Tibial nerve (tissue), 4 donors: Measurements from ENCODE around the gene DMWD.
A peak's percentile ranks its signal among the peaks of the same experiment; 100 is the strongest.

Experiments used
- EP300 ChIP-seq, 2 donors: sonication (generic); formaldehyde crosslinking; IDR thresholded peaks; one replicate each; pipeline ENCODE4 v1.6.1; 2017; ENCODE audit warnings: antibody characterized with exemption in 2 of 2, mild to moderate bottlenecking in 1 of 2
- POLR2A ChIP-seq, 2 donors: fragments of 450-650 bp; IDR thresholded peaks; one replicate each; pipeline ENCODE4 v1.6.1; 2017; ENCODE audit warnings: antibody characterized with exemption in 2 of 2, mild to moderate bottlenecking in 2 of 2, moderate library complexity in 2 of 2
- TF ChIP-seq, protein P1 (sequence below), 5 experiments: fragments of 200-600 bp in 3 of 5; fragments of 450-650 bp in 2 of 5; sonication (generic) in 3 of 5; IDR thresholded peaks; one replicate each; pipeline ENCODE4 v1.5.1; 2016 to 2019; ENCODE audit warnings: antibody characterized with exemption in 5 of 5, mild to moderate bottlenecking in 3 of 5, moderate library complexity in 2 of 5

DNA sequence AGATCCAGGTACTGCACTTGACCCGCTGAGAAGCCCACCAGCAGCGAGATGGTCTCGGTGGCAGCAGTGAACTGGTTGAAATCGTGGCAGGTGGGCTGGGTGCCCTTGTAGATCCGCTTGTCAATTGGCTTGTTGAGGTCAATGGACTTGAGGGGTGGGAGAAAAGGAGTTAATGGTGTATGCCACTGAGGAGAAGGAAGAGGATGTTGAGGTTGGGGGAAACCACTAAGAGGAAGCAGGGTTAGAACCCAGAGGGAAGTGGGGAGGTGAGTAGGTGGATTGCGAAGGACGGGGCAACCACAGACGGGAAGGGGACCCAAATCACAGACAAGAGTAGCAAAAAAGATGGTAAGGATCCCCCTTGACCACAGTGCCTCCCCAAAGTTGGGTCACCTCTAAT, 1.7 kb downstream of the DMWD start:
- TF ChIP-seq, protein P1, sequence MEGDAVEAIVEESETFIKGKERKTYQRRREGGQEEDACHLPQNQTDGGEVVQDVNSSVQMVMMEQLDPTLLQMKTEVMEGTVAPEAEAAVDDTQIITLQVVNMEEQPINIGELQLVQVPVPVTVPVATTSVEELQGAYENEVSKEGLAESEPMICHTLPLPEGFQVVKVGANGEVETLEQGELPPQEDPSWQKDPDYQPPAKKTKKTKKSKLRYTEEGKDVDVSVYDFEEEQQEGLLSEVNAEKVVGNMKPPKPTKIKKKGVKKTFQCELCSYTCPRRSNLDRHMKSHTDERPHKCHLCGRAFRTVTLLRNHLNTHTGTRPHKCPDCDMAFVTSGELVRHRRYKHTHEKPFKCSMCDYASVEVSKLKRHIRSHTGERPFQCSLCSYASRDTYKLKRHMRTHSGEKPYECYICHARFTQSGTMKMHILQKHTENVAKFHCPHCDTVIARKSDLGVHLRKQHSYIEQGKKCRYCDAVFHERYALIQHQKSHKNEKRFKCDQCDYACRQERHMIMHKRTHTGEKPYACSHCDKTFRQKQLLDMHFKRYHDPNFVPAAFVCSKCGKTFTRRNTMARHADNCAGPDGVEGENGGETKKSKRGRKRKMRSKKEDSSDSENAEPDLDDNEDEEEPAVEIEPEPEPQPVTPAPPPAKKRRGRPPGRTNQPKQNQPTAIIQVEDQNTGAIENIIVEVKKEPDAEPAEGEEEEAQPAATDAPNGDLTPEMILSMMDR (IDR thresholded peaks at IDR 0.05) = no peak
- TF ChIP-seq EP300 (IDR thresholded peaks at IDR 0.05) = peak in 1 of 2 donors; percentile 7
- TF ChIP-seq POLR2A (IDR thresholded peaks at IDR 0.05) = no peak
